Large intestine (tissue), 3 donors: ENCODE data around the gene NQO1. TPM values are rescaled to one million over a fixed set of nuclear protein-coding genes. Genes with fewer than 3 reads are reported as not detected.
"Not testable (repeated sequence)": the region's sequence is repeated elsewhere in the genome, so short reads cannot be mapped to it uniquely, and the experiment has no call there.

Experiments
- DNase-seq, 2 donors: peaks; one replicate each; pipeline versions ENCODE4 v3.0.0 to v3.0.0-alpha.2; 2013
- H3K27ac ChIP-seq: one replicate; pipeline ENCODE4 v1.5.1; 2013; ENCODE audit warnings: low read length
- H3K27me3 ChIP-seq: 2 replicates; pipeline ENCODE4 v1.6.1; 2013; ENCODE audit warnings: low read length; ENCODE audit not compliant: control insufficient read depth, insufficient read depth
- H3K36me3 ChIP-seq: 2 replicates; pipeline ENCODE4 v1.6.1; 2013; ENCODE audit warnings: low read length; ENCODE audit not compliant: control insufficient read depth, insufficient read depth
- H3K4me1 ChIP-seq: one replicate; pipeline ENCODE4 v1.6.1; 2013; ENCODE audit warnings: low read length; ENCODE audit not compliant: control insufficient read depth, insufficient read depth
- H3K4me3 ChIP-seq: one replicate; pipeline ENCODE4 v1.5.1; 2013; ENCODE audit warnings: low read length
- H3K9me3 ChIP-seq: one replicate; pipeline ENCODE4 v1.6.1; 2013; ENCODE audit warnings: mild to moderate bottlenecking, low read depth, low read length, moderate library complexity; ENCODE audit not compliant: control insufficient read depth
- WGBS: methylation state at CpG from one replicate; pipeline ENCODE4 v1.1.5; 2013; ENCODE audit warnings: low lambda C conversion rate; ENCODE audit not compliant: insufficient coverage; 5-methylcytosine and 5-hydroxymethylcytosine counted together
- polyA plus RNA-seq: library from polyadenylated mRNA; unstranded; fragments of 120-200 nt; gene quantifications from one replicate; pipeline ENCODE4 v1.2.1, GENCODE V29; 2013

The NQO1 gene
- polyA plus RNA-seq, 1 donor, result 16.9 TPM

GRCh38 chr16:69761983-69762813 is 35.8 kb upstream of the NQO1 start, which contains the start of gene WWP2:
WWP2 (plus strand) TSS chr16:69762332; CDS start chr16:69787011, 24,679 bp downstream.
- H3K4me1 ChIP-seq, result peaks cover 9% of the 10 kb centered on the region
- peak; percentile 81 to 86 for DNase-seq
- peak within 1 kb of the TSS; percentile 91 for H3K27ac ChIP-seq
- WGBS, result no CpG with 5 or more reads among the region's 68 CpGs
- H3K9me3 ChIP-seq, result no peaks in the 10 kb centered on the region
- H3K4me3 ChIP-seq, result peak within 1 kb of the TSS; percentile 89
- no peaks in the 10 kb centered on the region for H3K36me3 ChIP-seq
- H3K27me3 ChIP-seq, result no peaks in the 10 kb centered on the region

GRCh38 chr16:69757375-69757774 is 31.0 kb upstream of the NQO1 start:
- not testable (repeated sequence) for H3K4me1 ChIP-seq, H3K36me3 ChIP-seq, H3K4me3 ChIP-seq, H3K27ac ChIP-seq, H3K9me3 ChIP-seq, DNase-seq, H3K27me3 ChIP-seq
- no CpG with 5 or more reads among the region's 13 CpGs for WGBS

- Histone ChIP-seq H3K27me3 (no peaks in the 10 kb centered on the region), H3K9me3 (no peaks in the 10 kb centered on the region), H3K4me1 (peaks cover 3% of the 10 kb centered on the region), H3K36me3 (no peaks in the 10 kb centered on the region), H3K27ac (no peak overlapping the region), H3K4me3 (no peak overlapping the region)
- DNase-seq, result no peak
- no CpG with 5 or more reads among the region's 10 CpGs for WGBS
These were observed 30.3 kb upstream of the NQO1 start for GRCh38 chr16:69756705-69757104.

GRCh38 chr16:69754469-69755310 is 28.3 kb upstream of the NQO1 start, which contains the start of gene NOB1:
NOB1 (minus strand) TSS chr16:69754926; CDS start chr16:69754910, 16 bp downstream.
- H3K4me1 ChIP-seq, result no peaks in the 10 kb centered on the region
- H3K9me3 ChIP-seq, result no peaks in the 10 kb centered on the region
- DNase-seq, result peak; percentile 97 to 100
- H3K27ac ChIP-seq, result peak within 1 kb of the TSS; percentile 30
- H3K27me3 ChIP-seq, result no peaks in the 10 kb centered on the region
- WGBS, result no CpG with 5 or more reads among the region's 58 CpGs
- peaks cover 12% of the 10 kb centered on the region for H3K36me3 ChIP-seq
- H3K4me3 ChIP-seq, result peak within 1 kb of the TSS; percentile 73

- no CpG with 5 or more reads among the region's 4 CpGs for WGBS
These were observed 27.7 kb upstream of the NQO1 start for GRCh38 chr16:69754143-69754468.

GRCh38 chr16:69748694-69749345 is 22.5 kb upstream of the NQO1 start:
- H3K4me3 ChIP-seq, result no peak overlapping the region
- H3K36me3 ChIP-seq, result peaks cover 62% of the 10 kb centered on the region
- no peak overlapping the region for H3K27ac ChIP-seq
- H3K4me1 ChIP-seq, result no peaks in the 10 kb centered on the region
- no peaks in the 10 kb centered on the region for H3K9me3 ChIP-seq
- no peak for DNase-seq
- no peaks in the 10 kb centered on the region for H3K27me3 ChIP-seq
- 100% methylated on average over 7 of the region's 20 CpGs for WGBS

More at GRCh38 chr16:69754143-69754468, 27.7 kb upstream of the NQO1 start:
- Histone ChIP-seq H3K4me3 (peak overlapping the region; percentile 73), H3K4me1 (no peaks in the 10 kb centered on the region), H3K27ac (peak overlapping the region; percentile 14), H3K36me3 (peaks cover 16% of the 10 kb centered on the region), H3K27me3 (no peaks in the 10 kb centered on the region), H3K9me3 (no peaks in the 10 kb centered on the region)
- DNase-seq, result no peak

GRCh38 chr16:69747115-69747514 is 20.8 kb upstream of the NQO1 start:
- no peaks in the 10 kb centered on the region for H3K4me1 ChIP-seq
- H3K27ac ChIP-seq, result no peak overlapping the region
- H3K4me3 ChIP-seq, result no peak overlapping the region
- DNase-seq, result no peak
- H3K27me3 ChIP-seq, result no peaks in the 10 kb centered on the region
- H3K36me3 ChIP-seq, result peaks cover 77% of the 10 kb centered on the region
- 86% methylated on average over 2 of the region's 8 CpGs for WGBS
- H3K9me3 ChIP-seq, result no peaks in the 10 kb centered on the region

- Histone ChIP-seq H3K4me1 (peaks cover 9% of the 10 kb centered on the region), H3K27me3 (no peaks in the 10 kb centered on the region), H3K4me3 (no peak overlapping the region), H3K27ac (no peak overlapping the region), H3K36me3 (peaks cover 85% of the 10 kb centered on the region), H3K9me3 (no peaks in the 10 kb centered on the region)
- DNase-seq, result no peak
- 100% methylated on average over 2 of the region's 10 CpGs for WGBS
These were observed 19.6 kb upstream of the NQO1 start for GRCh38 chr16:69745959-69746358.

GRCh38 chr16:69745232-69745612 is 18.9 kb upstream of the NQO1 start:
- no peak overlapping the region for H3K4me3 ChIP-seq
- peaks cover 9% of the 10 kb centered on the region for H3K4me1 ChIP-seq
- no peak for DNase-seq
- no peaks in the 10 kb centered on the region for H3K9me3 ChIP-seq
- WGBS, result no CpG with 5 or more reads among the region's 11 CpGs
- H3K27me3 ChIP-seq, result no peaks in the 10 kb centered on the region
- no peak overlapping the region for H3K27ac ChIP-seq
- H3K36me3 ChIP-seq, result peaks cover 82% of the 10 kb centered on the region
